ENCODE data around the gene SPG7. TPM values are rescaled to one million over a fixed set of nuclear protein-coding genes. Genes with fewer than 3 reads are reported as not detected.

Gene SPG7
- total and polyA plus RNA-seq, 9 of the 15 experiments (the other 6 are each of a cell fraction or from before 2014, with no cell fraction given): 5.8 to 89.1 (median 49.4) TPM

- TF ChIP-seq ETS1 (conservative IDR thresholded peaks at IDR 0.05; ENCODE audit: control insufficient read depth, low read depth, low read length): no peak
- no peak for TF ChIP-seq NFE2L1 (tag; IDR thresholded peaks at IDR 0.05; ENCODE audit: borderline replicate concordance, low read depth)
- DNase-seq (ENCODE audit: extremely low read depth in 1 of 4, low spot score in 3 of 4) (no peak), FAIRE-seq (no peak), ATAC-seq (no peak)
- peak overlapping the region; percentile 79; the same call in 1 of the 3 replicates for H3K27ac ChIP-seq (ENCODE audit: extremely low read depth, low read depth, low read length)
- intact Hi-C loops (cut with micrococcal nuclease): no loop called here
- no peaks in the 10 kb centered on the region for H4K20me1 ChIP-seq (replicated peaks; ENCODE audit: control insufficient read depth, insufficient read depth, low read length)
- H3K4me2 ChIP-seq (ENCODE audit: insufficient read depth, low read length): no peak overlapping the region
- H3K9me3 ChIP-seq (replicated peaks; ENCODE audit: control insufficient read depth, insufficient read depth, low read depth, low read length): peaks cover 17% of the 10 kb centered on the region
- no peaks in the 10 kb centered on the region for H3K9me1 ChIP-seq (ENCODE audit: control insufficient read depth, insufficient read depth, low read length)
- ChIA-PET CTCF (ENCODE audit: low intra/inter-chr PET ratio) (no interaction called here), POLR2A (no interaction called here)
- 93% methylated on average over 2 of the region's 7 CpGs for WGBS (ENCODE audit: insufficient coverage, low coverage, missing lambda C conversion rate)
- no TSS peak for BruUV-seq (replicated peaks)
- peaks cover 0 to 60% of the 10 kb centered on the region in 2 experiments; a peak in 2 of 5 replicates for H3K4me1 ChIP-seq (replicated peaks in 1 of 2; ENCODE audit: control insufficient read depth in 2 of 2, insufficient read depth in 2 of 2, low read length in 2 of 2)
- H3K4me3 ChIP-seq: no peak overlapping the region
- peaks cover 84% of the 10 kb centered on the region for H3K36me3 ChIP-seq (ENCODE audit: control insufficient read depth, insufficient read depth, low read length)
- no peak overlapping the region for H3K9ac ChIP-seq (ENCODE audit: insufficient read depth in 1 of 2, low read depth in 2 of 2, low read length in 2 of 2)
- in situ Hi-C loops (cut with MboI): no loop called here
- H3K27me3 ChIP-seq (ENCODE audit: control insufficient read depth in 2 of 2, insufficient read depth in 2 of 2, low read length in 2 of 2): no peaks in the 10 kb centered on the region
- no peak overlapping the region for H2AFZ ChIP-seq (ENCODE audit: low read depth, low read length)
- peaks cover 5% of the 10 kb centered on the region; the same call in 1 of the 3 replicates for H3K79me2 ChIP-seq (ENCODE audit: control insufficient read depth, insufficient read depth, low read length)
Measured at GRCh38 chr16:89586218-89586617, 78.0 kb downstream of the SPG7 start.

- in situ Hi-C loops (cut with MboI): no loop called here
- CTCF ChIA-PET (ENCODE audit: low intra/inter-chr PET ratio): no interaction called here
- peak overlapping the region; percentile 79; the same call in 2 of the 3 replicates for H3K27ac ChIP-seq (ENCODE audit: extremely low read depth, low read depth, low read length)
- no peak for FAIRE-seq
- no peaks in the 10 kb centered on the region for H4K20me1 ChIP-seq (replicated peaks; ENCODE audit: control insufficient read depth, insufficient read depth, low read length)
- H2AFZ ChIP-seq (ENCODE audit: low read depth, low read length): no peak overlapping the region
- H3K27me3 ChIP-seq (ENCODE audit: control insufficient read depth in 2 of 2, insufficient read depth in 2 of 2, low read length in 2 of 2): no peaks in the 10 kb centered on the region
- peaks cover 4% of the 10 kb centered on the region; the same call in 1 of the 3 replicates for H3K79me2 ChIP-seq (ENCODE audit: control insufficient read depth, insufficient read depth, low read length)
- intact Hi-C loops (cut with micrococcal nuclease): no loop called here
- H3K4me3 ChIP-seq: no peak overlapping the region
- H3K4me1 ChIP-seq (replicated peaks in 1 of 2; ENCODE audit: control insufficient read depth in 2 of 2, insufficient read depth in 2 of 2, low read length in 2 of 2): peaks cover 0 to 61% of the 10 kb centered on the region in 2 experiments; a peak in 2 of 5 replicates
- H3K36me3 ChIP-seq (ENCODE audit: control insufficient read depth, insufficient read depth, low read length): peaks cover 81% of the 10 kb centered on the region; the same call in 2 of the 3 replicates
- BruUV-seq (replicated peaks): no TSS peak
- POLR2A ChIA-PET: no interaction called here
- H3K9ac ChIP-seq (ENCODE audit: insufficient read depth in 1 of 2, low read depth in 2 of 2, low read length in 2 of 2): no peak overlapping the region
- ATAC-seq: peak; percentile 93
- no peak overlapping the region for H3K4me2 ChIP-seq (ENCODE audit: insufficient read depth, low read length)
- DNase-seq (ENCODE audit: extremely low read depth in 1 of 4, low spot score in 3 of 4): peak; percentile 72 to 89 (median 87)
- no peaks in the 10 kb centered on the region for H3K9me1 ChIP-seq (ENCODE audit: control insufficient read depth, insufficient read depth, low read length)
- 62% methylated on average over 5 of the region's 25 CpGs for WGBS (ENCODE audit: insufficient coverage, low coverage, missing lambda C conversion rate)
- peaks cover 17% of the 10 kb centered on the region for H3K9me3 ChIP-seq (replicated peaks; ENCODE audit: control insufficient read depth, insufficient read depth, low read depth, low read length)
- TF ChIP-seq HMGN3 (IDR thresholded peaks at IDR 0.05; ENCODE audit: borderline replicate concordance, extremely low read depth, insufficient read length, low read depth, low read length) (peak; percentile 41), VEZF1 (CRISPR knock-in tag; IDR thresholded peaks at IDR 0.05) (peak; percentile 50), ZNF740 (CRISPR knock-in tag; IDR thresholded peaks at IDR 0.05) (peak; percentile 33; the same call in 1 of the 2 replicates), ZNF740 (tag; IDR thresholded peaks at IDR 0.05) (no peak), CCNT2 (IDR thresholded peaks at IDR 0.05; ENCODE audit: borderline replicate concordance, extremely low read depth, insufficient read length, low read depth, low read length) (peak; percentile 42), CTCF (IDR thresholded peaks at IDR 0.05 in 2 of 3, conservative IDR thresholded peaks at IDR 0.05 in 1 of 3; ENCODE audit: insufficient read depth in 2 of 3, low read depth in 1 of 3, low read length in 3 of 3) (no peak)
Measured at GRCh38 chr16:89586853-89587252, 78.7 kb downstream of the SPG7 start.
